Fibroblast of lung (primary cell): ENCODE measurements around the gene DDC. TPM values are rescaled to one million over a fixed set of nuclear protein-coding genes. Genes with fewer than 3 reads are reported as not detected.

ENCODE experiments used
- DNase-seq, 2 donors: peaks; one replicate each; pipeline versions ENCODE4 v3.0.0 to v3.0.0-alpha.2; 2010; ENCODE audit warnings: low read depth in 2 of 2
- H2AFZ ChIP-seq: 2 replicates; pipeline ENCODE4 v1.5.1; 2012; ENCODE audit warnings: low read length, control low read depth, inconsistent platforms
- H3K27ac ChIP-seq: 2 replicates; pipeline ENCODE4 v1.5.1; 2011; ENCODE audit warnings: low read length, control low read depth; ENCODE audit not compliant: insufficient read depth
- H3K27me3 ChIP-seq: 2 replicates; pipeline ENCODE4 v1.5.1; 2011; ENCODE audit warnings: mild to moderate bottlenecking, low read length; ENCODE audit not compliant: control insufficient read depth, insufficient read depth
- H3K36me3 ChIP-seq: 2 replicates; pipeline ENCODE4 v1.5.1; 2011; ENCODE audit warnings: low read length; ENCODE audit not compliant: control insufficient read depth, insufficient read depth
- H3K4me1 ChIP-seq: 2 replicates; pipeline ENCODE4 v1.5.1; 2011; ENCODE audit warnings: low read length; ENCODE audit not compliant: control insufficient read depth, insufficient read depth; ENCODE audit errors: extremely low read depth
- H3K4me2 ChIP-seq: 2 replicates; pipeline ENCODE4 v1.5.1; 2011; ENCODE audit warnings: low read length, control low read depth; ENCODE audit not compliant: insufficient read depth; ENCODE audit errors: extremely low read depth
- H3K4me3 ChIP-seq, 4 experiments: fragments of 200-600 bp in 1 of 4; sonication (generic) in 1 of 4; replicated peaks in 1 of 4; 2 replicates each; pipeline ENCODE4 v1.5.1; 2011 to 2016; ENCODE audit warnings: low read length in 4 of 4, low read depth in 3 of 4, mild to moderate bottlenecking in 3 of 4, control low read depth in 2 of 4, inconsistent platforms in 1 of 4, mixed read lengths in 1 of 4; ENCODE audit not compliant: insufficient read depth in 1 of 4; ENCODE audit errors: control extremely low read depth in 1 of 4
- H3K79me2 ChIP-seq: 2 replicates; pipeline ENCODE4 v1.5.1; 2012; ENCODE audit warnings: mild to moderate bottlenecking, low read length, inconsistent platforms; ENCODE audit not compliant: control insufficient read depth, insufficient read depth
- H3K9ac ChIP-seq: 2 replicates; pipeline ENCODE4 v1.5.1; 2011; ENCODE audit warnings: mild to moderate bottlenecking, low read length, control low read depth; ENCODE audit not compliant: insufficient read depth
- H3K9me3 ChIP-seq: 2 replicates; pipeline ENCODE4 v1.5.1; 2012; ENCODE audit warnings: low read depth, low read length; ENCODE audit not compliant: control insufficient read depth, insufficient read depth
- H4K20me1 ChIP-seq: 2 replicates; pipeline ENCODE4 v1.5.1; 2011; ENCODE audit warnings: low read length; ENCODE audit not compliant: control insufficient read depth, insufficient read depth; ENCODE audit errors: extremely low read depth
- EZH2 ChIP-seq: IDR thresholded peaks from 2 replicates; pipeline ENCODE4 v1.5.1; 2012; ENCODE audit warnings: low read length, control low read depth, mild to moderate bottlenecking; ENCODE audit errors: missing control alignments
- polyA plus RNA-seq, 2 donors: library from polyadenylated mRNA; depleted of rRNA in 1 of 2; stranded (reverse) in 1 of 2; unstranded in 1 of 2; fragments of >200 nt; gene quantifications; 2 replicates each; pipeline ENCODE4 v1.2.1, GENCODE V29; 2011 to 2012; ENCODE audit warnings: missing spikeins in 1 of 2
- total RNA-seq: library from RNA; depleted of rRNA; stranded (reverse); fragments of >200 nt; gene quantifications from 2 replicates; pipeline ENCODE4 v1.2.1, GENCODE V29; 2014
- TF ChIP-seq, protein P1 (sequence below), 2 donors: IDR thresholded peaks in 1 of 2; conservative IDR thresholded peaks in 1 of 2; 1 replicate in 1 of 2; 2 replicates in 1 of 2; pipeline ENCODE4 v1.5.1; 2011 to 2012; ENCODE audit warnings: low read length in 2 of 2, control low read depth in 1 of 2, inconsistent platforms in 1 of 2, low read depth in 1 of 2, mild to moderate bottlenecking in 1 of 2

Gene DDC
- total and polyA plus RNA-seq, 2 donors (not counting 1 experiment from before 2014, with no cell fraction given) = not detected

GRCh38 chr7:50591480-50592438 lies 26.6 kb upstream of the DDC start:
- Histone ChIP-seq H3K27ac (no peak overlapping the region), H3K36me3 (peaks cover 1% of the 10 kb centered on the region)
- TF ChIP-seq, protein P1, sequence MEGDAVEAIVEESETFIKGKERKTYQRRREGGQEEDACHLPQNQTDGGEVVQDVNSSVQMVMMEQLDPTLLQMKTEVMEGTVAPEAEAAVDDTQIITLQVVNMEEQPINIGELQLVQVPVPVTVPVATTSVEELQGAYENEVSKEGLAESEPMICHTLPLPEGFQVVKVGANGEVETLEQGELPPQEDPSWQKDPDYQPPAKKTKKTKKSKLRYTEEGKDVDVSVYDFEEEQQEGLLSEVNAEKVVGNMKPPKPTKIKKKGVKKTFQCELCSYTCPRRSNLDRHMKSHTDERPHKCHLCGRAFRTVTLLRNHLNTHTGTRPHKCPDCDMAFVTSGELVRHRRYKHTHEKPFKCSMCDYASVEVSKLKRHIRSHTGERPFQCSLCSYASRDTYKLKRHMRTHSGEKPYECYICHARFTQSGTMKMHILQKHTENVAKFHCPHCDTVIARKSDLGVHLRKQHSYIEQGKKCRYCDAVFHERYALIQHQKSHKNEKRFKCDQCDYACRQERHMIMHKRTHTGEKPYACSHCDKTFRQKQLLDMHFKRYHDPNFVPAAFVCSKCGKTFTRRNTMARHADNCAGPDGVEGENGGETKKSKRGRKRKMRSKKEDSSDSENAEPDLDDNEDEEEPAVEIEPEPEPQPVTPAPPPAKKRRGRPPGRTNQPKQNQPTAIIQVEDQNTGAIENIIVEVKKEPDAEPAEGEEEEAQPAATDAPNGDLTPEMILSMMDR (conservative IDR thresholded peaks at IDR 0.05 in 1 of 2, IDR thresholded peaks at IDR 0.05 in 1 of 2; ENCODE audit: low read depth in 1 of 2, low read length in 2 of 2) = no peak
- TF ChIP-seq EZH2 = no peak

GRCh38 chr7:50591098-50591479 lies 25.9 kb upstream of the DDC start:
- H3K36me3 ChIP-seq = peaks cover 1% of the 10 kb centered on the region
- H2AFZ ChIP-seq = no peak overlapping the region
- no peaks in the 10 kb centered on the region for H3K27me3 ChIP-seq
- no peaks in the 10 kb centered on the region for H4K20me1 ChIP-seq
- no peak overlapping the region for H3K9ac ChIP-seq
- no peaks in the 10 kb centered on the region for H3K79me2 ChIP-seq
- no peak overlapping the region for H3K4me3 ChIP-seq
- no peak for TF ChIP-seq EZH2
- TF ChIP-seq, protein P1 (conservative IDR thresholded peaks at IDR 0.05 in 1 of 2, IDR thresholded peaks at IDR 0.05 in 1 of 2; ENCODE audit: low read depth in 1 of 2, low read length in 2 of 2) = no peak
- no peaks in the 10 kb centered on the region for H3K4me1 ChIP-seq
- DNase-seq = no peak
- H3K9me3 ChIP-seq = no peaks in the 10 kb centered on the region
- no peak overlapping the region for H3K4me2 ChIP-seq
- H3K27ac ChIP-seq = no peak overlapping the region

More at GRCh38 chr7:50591480-50592438, 26.6 kb upstream of the DDC start:
- Histone ChIP-seq H3K27me3 (no peaks in the 10 kb centered on the region), H3K4me2 (no peak overlapping the region), H3K9ac (no peak overlapping the region), H3K79me2 (no peaks in the 10 kb centered on the region), H4K20me1 (no peaks in the 10 kb centered on the region), H3K4me1 (no peaks in the 10 kb centered on the region), H3K4me3 (no peak overlapping the region), H3K9me3 (no peaks in the 10 kb centered on the region), H2AFZ (no peak overlapping the region)
- no peak for DNase-seq

DNA sequence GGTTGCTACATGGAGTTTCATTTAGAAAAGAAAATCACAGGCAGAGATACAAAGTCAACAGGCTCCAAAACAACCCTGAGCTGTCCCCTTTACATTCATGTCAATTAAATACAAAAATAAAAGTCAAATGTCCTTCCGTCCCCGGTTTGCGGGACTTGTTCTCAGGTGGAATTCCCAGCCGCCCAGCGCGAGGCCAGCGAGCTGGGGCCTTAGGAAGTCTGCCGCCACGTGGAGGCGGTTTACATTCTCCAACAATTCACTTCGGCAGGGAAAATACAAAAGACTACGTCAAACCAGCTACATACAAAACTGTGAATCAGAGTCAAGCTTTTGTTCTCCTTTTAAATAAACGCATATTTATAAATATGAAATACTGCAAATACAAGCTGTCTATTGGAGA lies 25.3 kb upstream of the DDC start:
- Histone ChIP-seq H3K79me2 (no peaks in the 10 kb centered on the region), H2AFZ (no peak overlapping the region), H3K36me3 (peaks cover 1% of the 10 kb centered on the region), H3K27me3 (no peaks in the 10 kb centered on the region), H3K27ac (no peak overlapping the region), H3K9me3 (no peaks in the 10 kb centered on the region), H4K20me1 (no peaks in the 10 kb centered on the region), H3K4me1 (no peaks in the 10 kb centered on the region), H3K4me2 (no peak overlapping the region), H3K9ac (no peak overlapping the region), H3K4me3 (no peak overlapping the region)
- no peak for DNase-seq
- TF ChIP-seq, protein P1 (conservative IDR thresholded peaks at IDR 0.05 in 1 of 2, IDR thresholded peaks at IDR 0.05 in 1 of 2; ENCODE audit: low read depth in 1 of 2, low read length in 2 of 2) = no peak
